HCT116 (cell line): ENCODE measurements around the gene COL12A1. TPM values are rescaled to one million over a fixed set of nuclear protein-coding genes. Genes with fewer than 3 reads are reported as not detected.

Source experiments
- ATAC-seq: fragments of 200-7000 bp; cut with Tn5 transposase; 2 replicates; pipeline ENCODE4 v1.9.1; 2020; ENCODE audit warnings: mild to moderate bottlenecking, moderate library complexity
- BruUV-seq: library from RNA; stranded (reverse); fragments of 400-500 nt; replicated peaks from 2 replicates; lab custom pipeline; 2021; lab: Mats Ljungman, UMichigan
- CTCF ChIA-PET: fragments of 300-600 bp; sonication (Branson Sonifier 250); formaldehyde crosslinking; loops from one replicate; lab custom pipeline; 2021; ENCODE audit warnings: antibody characterized with exemption; lab: Charles Lee
- POLR2A ChIA-PET: fragments of 300-600, 350-600 bp; sonication (Branson Sonifier 250); formaldehyde crosslinking; loops from one replicate; lab custom pipeline; 2021; ENCODE audit warnings: antibody characterized with exemption; lab: Charles Lee
- RAD21 ChIA-PET, 2 experiments: fragments of 300-600 bp; sonication (Branson Sonifier 250); formaldehyde crosslinking; loops; one replicate each; lab custom pipeline; 2023; ENCODE audit warnings: low total read pairs in 2 of 2; ENCODE audit not compliant: uncharacterized antibody in 2 of 2, unreplicated experiment in 2 of 2, low non-redundant PET in 1 of 2; lab: Charles Lee
- DNase-seq: peaks from one replicate; pipeline ENCODE4 v3.0.0-alpha.2; 2010; ENCODE audit warnings: low read depth, low spot score
- H2AFZ ChIP-seq: fragments of 200-600 bp; shearing (Covaris generic), sonication (generic); 2 replicates; pipeline ENCODE4 v1.6.1; 2017; ENCODE audit warnings: low read depth, mixed run types, mixed read lengths, antibody characterized with exemption, low read length; ENCODE audit not compliant: poor library complexity, severe bottlenecking
- H3K27ac ChIP-seq: 2 replicates; pipeline ENCODE4 v1.5.1; 2012; ENCODE audit warnings: low read depth, low read length
- H3K27me3 ChIP-seq: fragments of 200-600 bp; sonication (generic); 2 replicates; pipeline ENCODE4 v1.6.1; 2016; ENCODE audit warnings: mixed run types, low read length, mixed read lengths; ENCODE audit not compliant: insufficient read depth
- H3K36me3 ChIP-seq, 2 experiments: fragments of 200-500 bp in 1 of 2; fragments of 200-600 bp in 1 of 2; sonication (Bioruptor generic) in 1 of 2; sonication (generic) in 1 of 2; 2 replicates each; pipeline versions ENCODE4 v1.5.1 to v1.6.1; 2014 to 2016; ENCODE audit warnings: low read length in 2 of 2, inconsistent platforms in 1 of 2, mixed read lengths in 1 of 2, mixed run types in 1 of 2; ENCODE audit not compliant: insufficient read depth in 2 of 2, control insufficient read depth in 1 of 2
- H3K4me1 ChIP-seq, 2 experiments: fragments of 200-600 bp in 1 of 2; sonication (generic) in 1 of 2; 2 replicates each; pipeline versions ENCODE4 v1.5.1 to v1.6.1; 2012 to 2017; ENCODE audit warnings: low read length in 2 of 2, inconsistent platforms in 1 of 2, mild to moderate bottlenecking in 1 of 2, mixed read lengths in 1 of 2, mixed run types in 1 of 2, moderate library complexity in 1 of 2; ENCODE audit not compliant: insufficient read depth in 2 of 2, control insufficient read depth in 1 of 2
- H3K4me2 ChIP-seq: fragments of 200-600 bp; sonication (generic); 2 replicates; pipeline ENCODE4 v1.6.1; 2017; ENCODE audit warnings: mixed run types, low read length, mixed read lengths
- H3K4me3 ChIP-seq, 2 experiments: fragments of 200-600 bp in 1 of 2; sonication (generic) in 1 of 2; replicated peaks in 1 of 2; 2 replicates each; pipeline ENCODE4 v1.5.1; 2011 to 2016; ENCODE audit warnings: low read length in 2 of 2, control low read depth in 1 of 2, low read depth in 1 of 2, mild to moderate bottlenecking in 1 of 2, mixed read lengths in 1 of 2, mixed run types in 1 of 2
- H3K79me2 ChIP-seq: fragments of 200-600 bp; sonication (generic); 2 replicates; pipeline ENCODE4 v1.6.1; 2017; ENCODE audit warnings: mild to moderate bottlenecking, mixed run types, low read length, moderate library complexity, mixed read lengths; ENCODE audit not compliant: insufficient read depth
- H3K9ac ChIP-seq: fragments of 200-600 bp; sonication (generic); 2 replicates; pipeline ENCODE4 v1.6.1; 2016; ENCODE audit warnings: low read length, mixed read lengths
- H3K9me2 ChIP-seq: fragments of 200-600 bp; sonication (generic), shearing (Covaris generic); 2 replicates; pipeline ENCODE4 v1.6.1; 2017; ENCODE audit warnings: mixed run types, mild to moderate bottlenecking, moderate library complexity; ENCODE audit not compliant: insufficient read depth
- H3K9me3 ChIP-seq, 2 experiments: fragments of 200-500 bp in 1 of 2; fragments of 200-600 bp in 1 of 2; sonication (Bioruptor generic) in 1 of 2; sonication (generic) in 1 of 2; 2 replicates each; pipeline ENCODE4 v1.6.1; 2014 to 2017; ENCODE audit warnings: low read length in 2 of 2, mixed read lengths in 2 of 2, inconsistent platforms in 1 of 2, low read depth in 1 of 2, mild to moderate bottlenecking in 1 of 2, mixed run types in 1 of 2, moderate library complexity in 1 of 2; ENCODE audit not compliant: control insufficient read depth in 1 of 2, insufficient read depth in 1 of 2
- H4K20me1 ChIP-seq: fragments of 200-600 bp; sonication (generic), shearing (Covaris generic); 2 replicates; pipeline ENCODE4 v1.6.1; 2017; ENCODE audit warnings: mixed run types, mild to moderate bottlenecking, moderate library complexity; ENCODE audit not compliant: insufficient read depth
- CEBPB ChIP-seq: IDR thresholded peaks from 2 replicates; pipeline ENCODE4 v1.6.1; 2012; ENCODE audit warnings: low read depth
- ELF1 ChIP-seq: IDR thresholded peaks from 2 replicates; pipeline ENCODE4 v1.6.1; 2012; ENCODE audit warnings: low read depth, borderline replicate concordance
- EZH2 ChIP-seq: fragments of 200-600 bp; sonication (generic); IDR thresholded peaks from 2 replicates; pipeline ENCODE4 v1.6.1; 2017; ENCODE audit warnings: antibody characterized with exemption, mixed run types
- JUND ChIP-seq: IDR thresholded peaks from 2 replicates; pipeline ENCODE4 v1.6.1; 2012
- POLR2A ChIP-seq: IDR thresholded peaks from 2 replicates; pipeline ENCODE4 v1.7.0; 2011; ENCODE audit warnings: borderline replicate concordance; ENCODE audit not compliant: insufficient read depth, insufficient read length; ENCODE audit errors: extremely low read depth
- RAD21 ChIP-seq: IDR thresholded peaks from 2 replicates; pipeline ENCODE4 v1.6.1; 2012; ENCODE audit warnings: low read depth, mild to moderate bottlenecking
- REST ChIP-seq: IDR thresholded peaks from 2 replicates; pipeline ENCODE4 v1.6.1; 2012; ENCODE audit warnings: low read depth
- SIN3A ChIP-seq: IDR thresholded peaks from 2 replicates; pipeline ENCODE4 v1.6.1; 2012; ENCODE audit warnings: low read depth
- SP1 ChIP-seq: IDR thresholded peaks from 2 replicates; pipeline ENCODE4 v1.6.1; 2012; ENCODE audit warnings: low read depth
- SRF ChIP-seq: IDR thresholded peaks from 2 replicates; pipeline ENCODE4 v1.6.1; 2012; ENCODE audit warnings: low read depth
- ZBTB33 ChIP-seq: IDR thresholded peaks from 2 replicates; pipeline ENCODE4 v1.6.1; 2011; ENCODE audit warnings: mild to moderate bottlenecking, low read length, moderate library complexity; ENCODE audit not compliant: insufficient replicate concordance; ENCODE audit errors: extremely low read depth
- ZNF274 ChIP-seq: fragments of 200-500 bp; sonication (Bioruptor generic); IDR thresholded peaks from 2 replicates; pipeline ENCODE4 v1.6.1; 2014; ENCODE audit warnings: mild to moderate bottlenecking, low read depth, low read length, inconsistent platforms
- intact Hi-C: fragments of 100-400 bp; cut with micrococcal nuclease; formaldehyde crosslinking; loops from 2 replicates; pipeline ENCODE4 v1.10.0; 2022
- total RNA-seq: library from RNA; stranded (reverse); gene quantifications from one replicate; pipeline ENCODE4 v1.2.1, GENCODE V29; 2021; ENCODE audit not compliant: unreplicated experiment
- TF ChIP-seq, protein P1 (sequence below), 3 experiments: fragments of 200-600 bp in 1 of 3; sonication (generic) in 1 of 3; IDR thresholded peaks in 2 of 3; conservative IDR thresholded peaks in 1 of 3; 2 replicates each; pipeline ENCODE4 v1.5.1; 2012 to 2017; ENCODE audit warnings: low read depth in 2 of 3, low read length in 2 of 3, antibody characterized with exemption in 1 of 3, borderline replicate concordance in 1 of 3, control low read depth in 1 of 3, mild to moderate bottlenecking in 1 of 3, mixed read lengths in 1 of 3, mixed run types in 1 of 3, moderate library complexity in 1 of 3; ENCODE audit not compliant: insufficient read depth in 1 of 3

The COL12A1 gene
- total RNA-seq, 1 experiment from 2014 or later: 23.5 TPM

DNA sequence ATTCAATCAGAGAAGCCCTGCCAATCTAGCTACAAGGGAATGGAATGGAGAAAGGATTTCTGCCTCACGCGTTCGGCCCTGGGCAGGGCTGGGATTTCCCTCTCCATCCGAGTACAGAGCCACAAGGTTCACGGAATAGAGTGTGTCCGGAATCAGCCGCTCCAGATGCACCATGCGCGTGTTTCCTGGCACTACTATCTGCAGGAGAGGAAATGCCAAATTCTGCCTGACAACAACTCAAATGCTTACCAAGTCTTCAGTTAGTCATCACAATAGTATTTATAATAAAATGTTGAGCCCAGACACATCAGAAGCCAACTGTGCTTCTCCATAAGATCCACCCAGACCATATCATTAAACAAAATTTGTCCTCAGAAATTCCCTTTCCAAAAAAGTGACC lies 75.1 kb downstream of the COL12A1 start (continued):
- TF ChIP-seq REST (no peak), CEBPB (no peak), SP1 (no peak), ZBTB33 (no peak), EZH2 (no peak), JUND (no peak)

DNA sequence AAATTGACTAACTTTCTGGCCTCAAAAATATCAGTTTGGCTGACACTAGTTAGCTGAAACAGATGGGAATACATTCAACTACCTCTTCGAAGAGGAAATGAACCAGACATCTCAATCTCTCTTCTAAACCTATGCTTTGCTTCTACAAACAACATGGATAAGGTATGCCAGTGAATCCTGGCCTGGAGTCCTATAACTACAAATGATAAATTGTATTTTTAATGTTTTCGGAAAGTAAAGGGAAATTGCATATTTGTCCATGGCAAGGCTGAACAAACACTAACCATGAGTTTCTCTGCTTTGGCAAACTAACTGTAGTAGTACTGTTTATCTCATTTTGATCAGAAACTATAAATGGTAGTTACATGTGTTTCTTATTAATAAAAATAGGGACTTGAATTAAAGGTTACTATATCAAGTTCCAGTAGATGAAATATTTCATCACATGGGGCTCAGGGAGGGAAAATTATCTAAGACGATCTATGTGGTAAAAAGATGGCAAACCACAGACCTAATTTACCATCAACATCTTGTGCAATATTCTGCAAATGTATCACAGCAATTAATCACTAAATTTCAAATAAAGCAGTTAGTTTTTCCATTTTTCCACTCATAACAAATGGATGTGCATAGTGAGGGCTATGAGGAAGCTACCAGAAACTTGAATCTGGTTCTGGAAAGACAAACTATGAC lies 76.8 kb downstream of the COL12A1 start:
- H3K9me2 ChIP-seq: no peaks in the 10 kb centered on the region
- H3K9ac ChIP-seq: no peak overlapping the region
- H3K4me2 ChIP-seq: no peak overlapping the region
- BruUV-seq: no TSS peak
- no peak overlapping the region for H2AFZ ChIP-seq
- DNase-seq (no peak), ATAC-seq (no peak)
- no peaks in the 10 kb centered on the region for H3K79me2 ChIP-seq
- POLR2A ChIA-PET: no interaction called here
- intact Hi-C loops: no loop called here
- RAD21 ChIA-PET: no interaction called here
- H3K27ac ChIP-seq: no peak overlapping the region
- H3K4me3 ChIP-seq: no peak overlapping the region
- peaks cover 0 to 30% of the 10 kb centered on the region in 2 experiments; a peak in 1 of 4 replicates for H3K36me3 ChIP-seq
- no peaks in the 10 kb centered on the region for H4K20me1 ChIP-seq
- CTCF ChIA-PET: no interaction called here
- no peaks in the 10 kb centered on the region for H3K9me3 ChIP-seq
- H3K4me1 ChIP-seq: no peaks in the 10 kb centered on the region
- no peaks in the 10 kb centered on the region for H3K27me3 ChIP-seq
- TF ChIP-seq ELF1: no peak
- TF ChIP-seq, protein P1, sequence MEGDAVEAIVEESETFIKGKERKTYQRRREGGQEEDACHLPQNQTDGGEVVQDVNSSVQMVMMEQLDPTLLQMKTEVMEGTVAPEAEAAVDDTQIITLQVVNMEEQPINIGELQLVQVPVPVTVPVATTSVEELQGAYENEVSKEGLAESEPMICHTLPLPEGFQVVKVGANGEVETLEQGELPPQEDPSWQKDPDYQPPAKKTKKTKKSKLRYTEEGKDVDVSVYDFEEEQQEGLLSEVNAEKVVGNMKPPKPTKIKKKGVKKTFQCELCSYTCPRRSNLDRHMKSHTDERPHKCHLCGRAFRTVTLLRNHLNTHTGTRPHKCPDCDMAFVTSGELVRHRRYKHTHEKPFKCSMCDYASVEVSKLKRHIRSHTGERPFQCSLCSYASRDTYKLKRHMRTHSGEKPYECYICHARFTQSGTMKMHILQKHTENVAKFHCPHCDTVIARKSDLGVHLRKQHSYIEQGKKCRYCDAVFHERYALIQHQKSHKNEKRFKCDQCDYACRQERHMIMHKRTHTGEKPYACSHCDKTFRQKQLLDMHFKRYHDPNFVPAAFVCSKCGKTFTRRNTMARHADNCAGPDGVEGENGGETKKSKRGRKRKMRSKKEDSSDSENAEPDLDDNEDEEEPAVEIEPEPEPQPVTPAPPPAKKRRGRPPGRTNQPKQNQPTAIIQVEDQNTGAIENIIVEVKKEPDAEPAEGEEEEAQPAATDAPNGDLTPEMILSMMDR (IDR thresholded peaks at IDR 0.05 in 2 of 3, conservative IDR thresholded peaks at IDR 0.05 in 1 of 3; ENCODE audit: borderline replicate concordance in 1 of 3, insufficient read depth in 1 of 3, low read depth in 2 of 3, low read length in 2 of 3): no peak
- no peak for TF ChIP-seq SRF
- no peak for TF ChIP-seq EZH2
- TF ChIP-seq ZNF274: no peak
- TF ChIP-seq SIN3A: no peak
- no peak for TF ChIP-seq RAD21
- TF ChIP-seq POLR2A: no peak
- no peak for TF ChIP-seq REST
